CD4-positive, alpha-beta T cell treated with Interleukin-17A for 4 hours (primary cell): Measurements from ENCODE around the gene SLC26A11.
"Not testable (repeated sequence)": the region's sequence is repeated elsewhere in the genome, so short reads cannot be mapped to it uniquely, and the experiment has no call there.

ENCODE experiments used
- DNase-seq: peaks from one replicate; pipeline ENCODE4 v3.0.0-alpha.2; 2020; ENCODE audit warnings: mixed read lengths

The SLC26A11 gene

GRCh38 chr17:80287806-80288567 is 67.8 kb downstream of the SLC26A11 start:
- no peak for DNase-seq

GRCh38 chr17:80289616-80290015 is 69.4 kb downstream of the SLC26A11 start:
- DNase-seq: no peak

- DNase-seq: no peak
These were observed 69.9 kb downstream of the SLC26A11 start for GRCh38 chr17:80290156-80290555.

GRCh38 chr17:80291260-80291659 is 71.0 kb downstream of the SLC26A11 start:
- DNase-seq: no peak

GRCh38 chr17:80291691-80292487 is 71.7 kb downstream of the SLC26A11 start:
- no peak for DNase-seq

- no peak for DNase-seq
These were observed 72.3 kb downstream of the SLC26A11 start for GRCh38 chr17:80292521-80292971.

- DNase-seq: no peak
These were observed 74.0 kb downstream of the SLC26A11 start for GRCh38 chr17:80294210-80294609.

GRCh38 chr17:80294653-80295052 is 74.4 kb downstream of the SLC26A11 start:
- no peak for DNase-seq

- DNase-seq: no peak
These were observed 74.9 kb downstream of the SLC26A11 start for GRCh38 chr17:80295146-80295545.

- no peak for DNase-seq
These were observed 75.3 kb downstream of the SLC26A11 start for GRCh38 chr17:80295559-80295958.

- no peak for DNase-seq
These were observed 76.0 kb downstream of the SLC26A11 start for GRCh38 chr17:80296221-80296620.

GRCh38 chr17:80297996-80298560 is 77.9 kb downstream of the SLC26A11 start:
- no peak for DNase-seq

GRCh38 chr17:80299350-80300100 is 79.3 kb downstream of the SLC26A11 start:
- DNase-seq: not testable (repeated sequence)

- not testable (repeated sequence) for DNase-seq
These were observed 80.5 kb downstream of the SLC26A11 start for GRCh38 chr17:80300756-80301155.
